ENCODE measurements around the gene PLCB1.

DNA sequence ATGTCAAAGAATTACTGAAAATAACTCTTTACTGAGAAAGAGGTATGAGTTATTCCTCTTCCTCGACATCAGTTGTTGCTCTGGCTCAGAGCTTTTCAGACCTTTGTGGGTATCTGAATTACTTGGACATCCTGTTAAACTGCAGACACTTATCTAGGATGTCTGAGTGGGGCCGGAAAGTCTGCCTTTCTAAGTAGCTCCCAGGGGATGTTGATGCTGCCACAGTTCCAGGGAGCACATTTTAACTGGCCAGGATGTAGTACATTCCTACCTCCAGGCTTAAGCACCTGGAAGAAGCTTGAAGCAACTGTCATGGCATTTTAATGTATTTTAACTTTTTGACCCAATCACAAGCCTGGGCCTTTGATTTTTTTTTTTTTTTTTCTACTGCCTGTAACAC, 671.0 kb downstream of the PLCB1 start:
- TF ChIP-seq, protein P1, sequence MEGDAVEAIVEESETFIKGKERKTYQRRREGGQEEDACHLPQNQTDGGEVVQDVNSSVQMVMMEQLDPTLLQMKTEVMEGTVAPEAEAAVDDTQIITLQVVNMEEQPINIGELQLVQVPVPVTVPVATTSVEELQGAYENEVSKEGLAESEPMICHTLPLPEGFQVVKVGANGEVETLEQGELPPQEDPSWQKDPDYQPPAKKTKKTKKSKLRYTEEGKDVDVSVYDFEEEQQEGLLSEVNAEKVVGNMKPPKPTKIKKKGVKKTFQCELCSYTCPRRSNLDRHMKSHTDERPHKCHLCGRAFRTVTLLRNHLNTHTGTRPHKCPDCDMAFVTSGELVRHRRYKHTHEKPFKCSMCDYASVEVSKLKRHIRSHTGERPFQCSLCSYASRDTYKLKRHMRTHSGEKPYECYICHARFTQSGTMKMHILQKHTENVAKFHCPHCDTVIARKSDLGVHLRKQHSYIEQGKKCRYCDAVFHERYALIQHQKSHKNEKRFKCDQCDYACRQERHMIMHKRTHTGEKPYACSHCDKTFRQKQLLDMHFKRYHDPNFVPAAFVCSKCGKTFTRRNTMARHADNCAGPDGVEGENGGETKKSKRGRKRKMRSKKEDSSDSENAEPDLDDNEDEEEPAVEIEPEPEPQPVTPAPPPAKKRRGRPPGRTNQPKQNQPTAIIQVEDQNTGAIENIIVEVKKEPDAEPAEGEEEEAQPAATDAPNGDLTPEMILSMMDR (IDR thresholded peaks at IDR 0.05) = no peak
- no peak for TF ChIP-seq POLR2A (IDR thresholded peaks at IDR 0.05)

All from Peyer's patch (tissue), 4 donors.